ENCODE measurements around the gene SLC26A4.

Gene SLC26A4

GRCh38 chr7:107661081-107661864, 645 bp downstream of the SLC26A4 start:
- DNase-seq (ENCODE audit: low read depth in 2 of 2), result no peak

DNA sequence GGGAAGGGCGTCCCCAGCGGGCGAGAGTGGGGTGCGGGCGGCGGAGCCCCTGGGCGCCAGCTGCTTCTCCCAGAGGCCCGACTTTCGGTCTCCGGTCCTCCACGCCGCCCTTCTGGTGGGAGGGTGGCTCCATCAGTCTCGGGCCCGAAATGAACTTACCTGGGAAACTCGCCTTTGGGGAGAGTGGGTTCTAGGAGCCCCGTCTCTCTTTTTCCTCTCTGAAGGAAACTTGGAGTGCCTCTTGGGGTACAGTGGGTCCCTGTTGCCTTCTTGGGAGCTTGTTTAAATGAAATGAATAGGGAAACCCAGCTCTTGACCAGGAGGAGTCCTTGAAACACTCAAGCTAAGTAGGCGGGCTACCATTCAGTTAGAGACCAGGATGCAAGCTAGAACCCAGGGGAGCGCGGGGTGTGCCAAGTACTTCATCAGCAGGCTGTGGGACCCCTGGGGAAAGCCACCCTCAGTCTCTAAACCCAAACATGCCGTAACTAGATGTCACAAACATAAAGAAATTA, 1.3 kb downstream of the SLC26A4 start:
- no peak for DNase-seq (ENCODE audit: low read depth in 2 of 2)

GRCh38 chr7:107663196-107663595, 2.6 kb downstream of the SLC26A4 start:
- no peak for DNase-seq (ENCODE audit: low read depth in 2 of 2)

GRCh38 chr7:107666790-107667189, 6.2 kb downstream of the SLC26A4 start:
- no peak for DNase-seq (ENCODE audit: low read depth in 2 of 2)

GRCh38 chr7:107667341-107667740, 6.7 kb downstream of the SLC26A4 start:
- no peak for DNase-seq (ENCODE audit: low read depth in 2 of 2)

GRCh38 chr7:107668296-107668695, 7.7 kb downstream of the SLC26A4 start:
- no peak for DNase-seq (ENCODE audit: low read depth in 2 of 2)

DNA sequence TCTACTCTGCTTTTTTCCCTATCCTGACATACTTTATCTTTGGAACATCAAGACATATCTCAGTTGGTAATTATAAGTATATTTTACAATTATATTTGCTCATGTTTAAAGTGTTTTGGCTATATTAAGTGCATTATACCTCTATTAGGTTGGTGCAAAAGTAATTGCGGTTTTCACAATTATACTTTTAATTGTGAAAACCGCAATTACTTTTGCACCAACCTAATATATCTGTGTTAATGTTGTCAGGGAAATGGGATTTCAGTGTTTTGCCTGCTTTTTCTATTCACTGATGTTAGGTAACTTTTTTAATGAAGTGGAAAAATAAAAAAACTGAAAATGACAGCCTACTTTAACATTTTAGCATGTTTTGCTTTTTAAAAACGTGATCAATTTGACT, 11.6 kb downstream of the SLC26A4 start:
- DNase-seq (ENCODE audit: low read depth in 2 of 2), result no peak

DNA sequence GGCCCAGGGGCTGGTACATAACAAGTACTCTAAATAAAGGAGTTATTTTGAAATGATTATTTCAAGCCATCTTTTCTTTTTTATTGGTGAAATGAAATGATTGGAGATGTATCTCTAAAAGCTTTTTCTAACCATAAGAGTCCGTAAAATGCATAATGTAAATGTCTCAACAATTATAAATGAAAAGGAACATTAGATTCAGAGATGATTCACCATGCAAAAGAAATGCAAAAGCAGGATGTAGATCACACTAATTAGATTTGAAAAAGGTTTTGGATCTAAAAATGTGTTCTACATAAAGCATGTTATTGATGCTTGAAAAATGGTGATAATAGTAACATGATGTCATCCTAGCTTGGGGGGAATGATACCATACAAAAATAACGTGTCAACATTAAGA, 15.6 kb downstream of the SLC26A4 start:
- no peak for DNase-seq (ENCODE audit: low read depth in 2 of 2)

DNA sequence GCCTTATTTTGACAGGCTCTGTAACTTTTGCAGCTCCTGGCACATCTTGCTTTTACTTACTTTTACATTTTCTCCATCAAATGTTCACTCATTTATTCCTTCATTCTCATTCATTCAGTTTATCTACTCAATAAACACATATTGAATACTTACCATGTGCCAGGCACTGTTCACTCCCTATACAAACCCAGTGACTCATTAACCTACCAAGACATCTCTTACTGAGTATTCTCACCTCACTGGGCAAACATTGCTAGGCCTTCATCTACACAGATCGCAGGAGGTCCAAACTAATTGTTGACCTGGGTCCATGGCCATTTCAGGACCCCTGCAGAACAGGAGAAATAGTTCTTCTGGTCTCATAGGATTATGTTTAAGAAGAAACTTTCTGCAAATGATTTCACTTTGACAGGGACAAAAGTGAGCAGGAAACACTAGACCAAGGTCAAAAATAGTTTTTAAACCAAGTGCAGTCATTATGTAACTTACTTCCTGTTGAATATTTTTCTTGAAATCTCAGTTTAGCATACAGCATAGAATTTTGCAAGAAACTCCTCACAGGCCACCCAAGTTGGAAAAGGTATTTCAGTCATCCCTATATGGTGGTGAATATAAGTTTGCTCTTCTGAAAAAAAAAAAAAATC, 17.6 kb downstream of the SLC26A4 start:
- no peak for DNase-seq (ENCODE audit: low read depth in 2 of 2)

DNA sequence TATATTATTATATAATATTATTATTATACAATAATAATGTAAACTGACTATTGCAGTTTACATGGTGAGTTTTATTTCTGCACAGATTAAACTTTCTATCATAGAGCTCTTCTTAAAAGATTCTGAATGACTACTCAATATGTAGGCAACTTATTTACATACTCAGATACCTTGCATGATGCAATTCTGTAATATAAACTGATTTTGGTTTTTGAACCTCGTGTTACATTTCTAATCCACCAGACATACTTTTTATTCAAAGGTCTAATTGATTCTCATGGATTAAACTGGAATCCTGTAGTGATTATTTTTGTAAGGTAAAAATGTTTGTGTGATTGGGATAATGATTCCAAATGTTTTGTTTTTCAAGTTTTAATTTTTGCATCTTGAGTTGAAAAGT, 19.9 kb downstream of the SLC26A4 start:
- no peak for DNase-seq (ENCODE audit: low read depth in 2 of 2)

GRCh38 chr7:107682886-107683285, 22.3 kb downstream of the SLC26A4 start:
- DNase-seq (ENCODE audit: low read depth in 2 of 2), result no peak

DNA sequence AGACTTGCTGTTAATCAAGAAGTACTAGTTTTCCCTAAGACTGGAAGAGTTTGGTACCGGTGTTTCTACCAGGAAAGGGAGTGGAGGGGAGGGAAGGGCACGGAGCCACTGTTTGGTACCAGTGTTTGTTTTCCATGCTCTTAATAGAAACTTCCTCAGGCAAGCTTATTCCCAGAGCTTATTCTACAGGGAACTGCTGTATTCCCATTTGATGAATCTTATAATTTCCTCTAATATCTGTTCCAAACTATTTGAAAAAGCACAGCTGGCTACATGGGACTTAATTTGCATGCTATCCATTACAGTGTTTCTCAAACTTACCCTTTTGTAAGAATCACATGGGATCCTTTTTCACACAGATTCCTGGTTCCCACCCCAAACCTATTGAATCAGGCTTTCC, 23.7 kb downstream of the SLC26A4 start:
- DNase-seq (ENCODE audit: low read depth in 2 of 2), result no peak

DNA sequence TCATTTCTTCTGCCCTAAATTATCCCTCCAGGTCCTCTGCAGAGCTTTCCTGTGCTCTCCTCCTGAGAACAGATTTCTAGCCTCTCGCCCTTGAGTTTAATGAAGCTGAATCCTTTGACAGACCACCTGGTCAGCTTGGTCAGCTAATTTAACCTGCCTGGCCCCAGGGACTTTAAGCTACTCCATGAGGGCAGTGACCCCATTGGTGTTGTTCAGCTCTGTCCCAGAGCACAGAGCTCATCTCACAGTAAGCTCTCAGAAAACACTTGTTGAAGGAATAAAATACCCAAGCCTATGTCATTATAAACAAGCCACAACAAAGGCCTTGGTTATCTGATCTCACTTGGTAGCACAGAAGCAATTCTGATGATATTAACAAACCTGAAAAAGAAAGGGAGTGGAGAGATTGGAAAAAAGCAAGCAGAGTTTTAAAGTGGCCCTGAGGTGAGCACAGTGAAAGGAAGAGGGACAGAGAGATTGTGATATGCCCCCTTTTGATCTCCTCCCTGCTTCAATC, 24.4 kb downstream of the SLC26A4 start:
- no peak for DNase-seq (ENCODE audit: low read depth in 2 of 2)

DNA sequence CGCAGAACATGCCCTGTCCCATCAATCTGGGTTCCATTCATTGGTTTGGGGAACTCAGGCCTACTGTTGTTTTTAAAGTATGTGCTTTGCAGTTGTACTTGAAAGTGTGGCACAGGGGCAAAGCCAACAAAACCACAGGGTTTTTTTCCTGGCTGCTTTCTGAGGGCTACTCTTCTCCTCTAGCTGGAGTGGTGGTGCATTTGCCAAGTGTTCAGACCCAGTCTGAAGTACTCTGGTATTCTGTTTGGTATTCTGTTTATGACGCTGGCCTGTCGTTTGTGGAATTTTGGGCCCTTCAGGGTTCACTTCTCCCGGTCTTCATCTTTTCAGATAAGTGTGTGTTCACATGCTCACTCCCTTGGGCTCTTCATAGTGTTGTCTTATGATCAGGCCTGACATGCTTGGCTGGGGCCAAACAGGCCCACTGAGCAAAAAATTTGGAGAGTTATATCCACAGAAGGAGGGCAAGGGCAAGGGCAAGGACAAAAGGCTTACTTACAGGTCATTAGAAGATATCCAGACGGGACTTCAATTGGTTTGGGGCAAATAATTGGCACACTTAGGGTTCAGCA, 26.3 kb downstream of the SLC26A4 start:
- no peak for DNase-seq (ENCODE audit: low read depth in 2 of 2)

GRCh38 chr7:107687656-107688055, 27.0 kb downstream of the SLC26A4 start:
- no peak for DNase-seq (ENCODE audit: low read depth in 2 of 2)

- no peak for DNase-seq (ENCODE audit: low read depth in 2 of 2)
Measured at GRCh38 chr7:107689553-107689952, 28.9 kb downstream of the SLC26A4 start.

- DNase-seq (ENCODE audit: low read depth in 2 of 2), result no peak
Measured at GRCh38 chr7:107690084-107690483, 29.5 kb downstream of the SLC26A4 start.

DNA sequence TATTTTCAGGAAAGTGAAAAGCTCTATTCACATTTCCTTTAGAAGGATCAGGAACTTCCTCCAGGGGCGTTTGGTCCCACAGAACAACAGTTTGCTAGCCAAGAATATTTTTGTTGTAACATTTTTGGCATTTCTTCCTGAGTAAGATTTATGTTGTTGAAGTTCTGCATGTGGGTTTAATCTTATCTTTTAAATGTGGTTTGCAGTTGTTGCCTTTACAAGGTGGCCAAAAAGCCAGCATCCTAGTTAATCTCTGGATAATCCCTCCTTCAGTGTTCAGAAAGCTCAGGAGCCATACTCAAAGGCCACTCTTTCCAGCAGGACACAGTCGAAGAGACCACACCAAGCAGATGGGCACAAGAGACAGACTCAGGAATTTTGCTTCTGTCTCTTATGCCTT, 30.0 kb downstream of the SLC26A4 start:
- no peak for DNase-seq (ENCODE audit: low read depth in 2 of 2)

DNA sequence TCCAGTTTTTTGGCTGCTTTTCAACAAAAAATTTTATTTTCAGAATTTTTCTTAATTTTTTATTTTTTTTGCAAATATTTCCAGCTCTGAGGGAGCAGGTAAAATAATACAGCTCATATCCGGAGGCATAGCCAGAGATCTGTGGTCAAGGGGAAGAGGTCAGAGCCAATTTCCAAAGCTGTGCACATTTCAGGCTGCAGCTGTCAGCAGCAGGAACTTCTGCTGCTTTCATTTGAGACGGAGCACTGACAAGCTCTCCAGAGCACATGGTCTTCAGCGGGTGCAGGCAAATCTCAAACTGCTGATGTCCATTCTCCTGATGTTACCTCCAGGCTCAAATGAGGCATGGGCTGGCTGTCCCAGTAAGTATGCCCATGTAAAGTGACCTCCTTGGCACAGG, 31.1 kb downstream of the SLC26A4 start:
- DNase-seq (ENCODE audit: low read depth in 2 of 2), result no peak

DNA sequence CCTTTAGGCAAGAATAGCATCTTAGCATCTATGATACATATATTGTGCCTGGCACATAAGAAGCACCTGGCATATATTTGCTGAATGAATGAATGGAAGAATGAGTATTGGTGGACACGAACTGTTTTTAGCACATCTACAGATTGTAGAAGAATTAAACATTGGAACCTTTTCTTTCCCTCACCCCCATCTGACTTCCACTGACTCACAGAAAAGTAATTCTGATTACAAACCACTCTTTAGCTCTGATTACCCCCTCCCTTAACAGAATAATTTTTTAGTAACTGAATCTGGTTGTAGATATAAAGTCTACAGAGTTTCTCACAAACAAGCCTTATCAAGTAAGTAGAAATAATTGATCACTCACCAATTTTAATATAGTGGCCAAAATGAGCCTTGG, 31.9 kb downstream of the SLC26A4 start:
- no peak for DNase-seq (ENCODE audit: low read depth in 2 of 2)

- no peak for DNase-seq (ENCODE audit: low read depth in 2 of 2)
Measured at GRCh38 chr7:107693396-107693795, 32.8 kb downstream of the SLC26A4 start.

DNA sequence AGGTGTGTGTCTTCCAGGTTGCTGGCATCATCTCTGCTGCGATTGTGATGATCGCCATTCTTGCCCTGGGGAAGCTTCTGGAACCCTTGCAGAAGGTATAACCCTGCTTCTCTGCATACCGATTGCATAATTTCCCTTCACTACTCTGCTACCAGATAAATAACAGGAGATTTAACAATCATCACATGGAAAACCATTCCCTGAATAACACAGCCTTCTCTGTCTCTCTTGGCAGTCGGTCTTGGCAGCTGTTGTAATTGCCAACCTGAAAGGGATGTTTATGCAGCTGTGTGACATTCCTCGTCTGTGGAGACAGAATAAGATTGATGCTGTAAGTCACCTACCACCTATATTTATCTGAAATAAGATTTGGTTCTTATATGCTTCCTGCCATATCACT, 33.8 kb downstream of the SLC26A4 start:
- DNase-seq (ENCODE audit: low read depth in 2 of 2), result no peak

Data from stimulated activated CD8-positive, alpha-beta memory T cell treated with anti-CD3 and anti-CD28 coated beads, Interleukin-15, amount 100 ng/mL, for 4 hours (primary cell).